ENCODE data around the gene SRD5A1.

SRD5A1 gene

GRCh38 chr5:6713274-6714225, 80.3 kb downstream of the SRD5A1 start, which contains the start of gene TENT4A:
Gene TENT4A, plus strand, starts transcription at chr5:6713432. Its CDS starts 552 bp downstream, at chr5:6713984.
- under 1% methylated on average over 173 of the region's 174 CpGs for WGBS
- H3K27ac ChIP-seq (ENCODE audit: low read depth, low read length): peak within 1 kb of the TSS; percentile 93
- H3K4me3 ChIP-seq (ENCODE audit: low read length): peak within 1 kb of the TSS; percentile 76
- H3K4me1 ChIP-seq (ENCODE audit: insufficient read depth, low read length): peaks cover 17% of the 10 kb centered on the region
- peaks cover 12% of the 10 kb centered on the region for H3K27me3 ChIP-seq (ENCODE audit: insufficient read depth, low read length)
- H3K9ac ChIP-seq (ENCODE audit: low read depth, low read length): peak within 1 kb of the TSS; percentile 81
- no peaks in the 10 kb centered on the region for H3K9me3 ChIP-seq (ENCODE audit: insufficient read depth, low read depth, low read length)
- H3K36me3 ChIP-seq (ENCODE audit: insufficient read depth, low read length): no peaks in the 10 kb centered on the region; the same call in none of the 2 replicates

GRCh38 chr5:6714226-6715041, 81.2 kb downstream of the SRD5A1 start:
- Histone ChIP-seq H3K36me3 (ENCODE audit: insufficient read depth, low read length) (no peaks in the 10 kb centered on the region; the same call in none of the 2 replicates), H3K4me1 (ENCODE audit: insufficient read depth, low read length) (peaks cover 18% of the 10 kb centered on the region), H3K27me3 (ENCODE audit: insufficient read depth, low read length) (peaks cover 12% of the 10 kb centered on the region), H3K9ac (ENCODE audit: low read depth, low read length) (peak overlapping the region; percentile 49; the same call in 1 of the 2 replicates), H3K9me3 (ENCODE audit: insufficient read depth, low read depth, low read length) (no peaks in the 10 kb centered on the region), H3K27ac (ENCODE audit: low read depth, low read length) (no peak overlapping the region), H3K4me3 (ENCODE audit: low read length) (peak overlapping the region; percentile 76)
- under 1% methylated on average over 95 of the region's 99 CpGs for WGBS

GRCh38 chr5:6715271-6715670, 82.0 kb downstream of the SRD5A1 start:
- Histone ChIP-seq H3K27ac (ENCODE audit: low read depth, low read length) (no peak overlapping the region), H3K36me3 (ENCODE audit: insufficient read depth, low read length) (no peaks in the 10 kb centered on the region; the same call in none of the 2 replicates), H3K4me3 (ENCODE audit: low read length) (peak overlapping the region; percentile 76), H3K4me1 (ENCODE audit: insufficient read depth, low read length) (peaks cover 23% of the 10 kb centered on the region), H3K9me3 (ENCODE audit: insufficient read depth, low read depth, low read length) (no peaks in the 10 kb centered on the region), H3K9ac (ENCODE audit: low read depth, low read length) (no peak overlapping the region), H3K27me3 (ENCODE audit: insufficient read depth, low read length) (peaks cover 12% of the 10 kb centered on the region)
- 71% methylated on average over 5 of the region's 6 CpGs for WGBS

GRCh38 chr5:6715758-6716628, 82.8 kb downstream of the SRD5A1 start:
- peaks cover 4% of the 10 kb centered on the region; the same call in 1 of the 2 replicates for H3K27me3 ChIP-seq (ENCODE audit: insufficient read depth, low read length)
- H3K4me3 ChIP-seq (ENCODE audit: low read length): peak overlapping the region; percentile 76
- no peak overlapping the region for H3K9ac ChIP-seq (ENCODE audit: low read depth, low read length)
- H3K36me3 ChIP-seq (ENCODE audit: insufficient read depth, low read length): no peaks in the 10 kb centered on the region; the same call in none of the 2 replicates
- WGBS: 88% methylated on average over 17 of the region's 17 CpGs
- H3K9me3 ChIP-seq (ENCODE audit: insufficient read depth, low read depth, low read length): no peaks in the 10 kb centered on the region
- peaks cover 25% of the 10 kb centered on the region for H3K4me1 ChIP-seq (ENCODE audit: insufficient read depth, low read length)
- no peak overlapping the region for H3K27ac ChIP-seq (ENCODE audit: low read depth, low read length)

- 96% methylated on average over 4 of the region's 4 CpGs for WGBS
- Histone ChIP-seq H3K4me3 (ENCODE audit: low read length) (peak overlapping the region; percentile 76; the same call in 1 of the 2 replicates), H3K27me3 (ENCODE audit: insufficient read depth, low read length) (no peaks in the 10 kb centered on the region), H3K9ac (ENCODE audit: low read depth, low read length) (no peak overlapping the region), H3K9me3 (ENCODE audit: insufficient read depth, low read depth, low read length) (no peaks in the 10 kb centered on the region), H3K27ac (ENCODE audit: low read depth, low read length) (no peak overlapping the region), H3K4me1 (ENCODE audit: insufficient read depth, low read length) (peaks cover 31% of the 10 kb centered on the region), H3K36me3 (ENCODE audit: insufficient read depth, low read length) (no peaks in the 10 kb centered on the region; the same call in none of the 2 replicates)
Observed at GRCh38 chr5:6716629-6717149, 83.4 kb downstream of the SRD5A1 start.

GRCh38 chr5:6717247-6717646, 84.0 kb downstream of the SRD5A1 start:
- Histone ChIP-seq H3K27me3 (ENCODE audit: insufficient read depth, low read length) (no peaks in the 10 kb centered on the region), H3K9ac (ENCODE audit: low read depth, low read length) (no peak overlapping the region), H3K4me3 (ENCODE audit: low read length) (no peak overlapping the region), H3K4me1 (ENCODE audit: insufficient read depth, low read length) (peaks cover 36% of the 10 kb centered on the region), H3K9me3 (ENCODE audit: insufficient read depth, low read depth, low read length) (no peaks in the 10 kb centered on the region), H3K27ac (ENCODE audit: low read depth, low read length) (no peak overlapping the region), H3K36me3 (ENCODE audit: insufficient read depth, low read length) (no peaks in the 10 kb centered on the region; the same call in none of the 2 replicates)

GRCh38 chr5:6717687-6718086, 84.4 kb downstream of the SRD5A1 start:
- H3K36me3 ChIP-seq (ENCODE audit: insufficient read depth, low read length): no peaks in the 10 kb centered on the region; the same call in none of the 2 replicates
- 83% methylated on average over 4 of the region's 4 CpGs for WGBS
- no peaks in the 10 kb centered on the region for H3K27me3 ChIP-seq (ENCODE audit: insufficient read depth, low read length)
- H3K27ac ChIP-seq (ENCODE audit: low read depth, low read length): no peak overlapping the region
- H3K9ac ChIP-seq (ENCODE audit: low read depth, low read length): no peak overlapping the region
- H3K9me3 ChIP-seq (ENCODE audit: insufficient read depth, low read depth, low read length): no peaks in the 10 kb centered on the region
- no peak overlapping the region for H3K4me3 ChIP-seq (ENCODE audit: low read length)
- H3K4me1 ChIP-seq (ENCODE audit: insufficient read depth, low read length): peaks cover 39% of the 10 kb centered on the region

- no peaks in the 10 kb centered on the region for H3K27me3 ChIP-seq (ENCODE audit: insufficient read depth, low read length)
- H3K9me3 ChIP-seq (ENCODE audit: insufficient read depth, low read depth, low read length): no peaks in the 10 kb centered on the region
- H3K36me3 ChIP-seq (ENCODE audit: insufficient read depth, low read length): no peaks in the 10 kb centered on the region; the same call in none of the 2 replicates
- 87% methylated on average over 14 of the region's 14 CpGs for WGBS
- peaks cover 39% of the 10 kb centered on the region for H3K4me1 ChIP-seq (ENCODE audit: insufficient read depth, low read length)
- H3K4me3 ChIP-seq (ENCODE audit: low read length): no peak overlapping the region
- H3K27ac ChIP-seq (ENCODE audit: low read depth, low read length): no peak overlapping the region
- H3K9ac ChIP-seq (ENCODE audit: low read depth, low read length): no peak overlapping the region
Observed at GRCh38 chr5:6718161-6718681, 85.0 kb downstream of the SRD5A1 start.

GRCh38 chr5:6718718-6719117, 85.5 kb downstream of the SRD5A1 start:
- Histone ChIP-seq H3K36me3 (ENCODE audit: insufficient read depth, low read length) (peaks cover 4% of the 10 kb centered on the region), H3K4me1 (ENCODE audit: insufficient read depth, low read length) (peaks cover 39% of the 10 kb centered on the region)

GRCh38 chr5:6719417-6719816, 86.2 kb downstream of the SRD5A1 start:
- Histone ChIP-seq H3K27me3 (ENCODE audit: insufficient read depth, low read length) (no peaks in the 10 kb centered on the region), H3K4me1 (ENCODE audit: insufficient read depth, low read length) (peaks cover 39% of the 10 kb centered on the region), H3K9me3 (ENCODE audit: insufficient read depth, low read depth, low read length) (no peaks in the 10 kb centered on the region), H3K27ac (ENCODE audit: low read depth, low read length) (no peak overlapping the region), H3K9ac (ENCODE audit: low read depth, low read length) (no peak overlapping the region), H3K4me3 (ENCODE audit: low read length) (no peak overlapping the region), H3K36me3 (ENCODE audit: insufficient read depth, low read length) (peaks cover 10% of the 10 kb centered on the region)
- 91% methylated on average over 5 of the region's 5 CpGs for WGBS

More at GRCh38 chr5:6718718-6719117, 85.5 kb downstream of the SRD5A1 start:
- Histone ChIP-seq H3K4me3 (ENCODE audit: low read length) (no peak overlapping the region), H3K9ac (ENCODE audit: low read depth, low read length) (no peak overlapping the region), H3K27me3 (ENCODE audit: insufficient read depth, low read length) (no peaks in the 10 kb centered on the region), H3K27ac (ENCODE audit: low read depth, low read length) (no peak overlapping the region), H3K9me3 (ENCODE audit: insufficient read depth, low read depth, low read length) (no peaks in the 10 kb centered on the region)
- 74% methylated on average over 5 of the region's 5 CpGs for whole genome bisulfite sequencing
